Colon (tissue), 2 donors: ENCODE data around the gene SCN11A.
"Not testable (repeated sequence)": the region's sequence is repeated elsewhere in the genome, so short reads cannot be mapped to it uniquely, and the experiment has no call there.

Source experiments
- FAIRE-seq: peaks from 2 replicates; lab custom pipeline; 2012; peaks lifted over from hg19 to GRCh38; lab: Jason Lieb, UNC
- donor health status: control.
- donor health status: control.

Gene SCN11A

GRCh38 chr3:39065197-39065596, 13.5 kb upstream of the SCN11A start:
- no peak for FAIRE-seq

- no peak for FAIRE-seq
Observed at GRCh38 chr3:39064646-39065045, 12.9 kb upstream of the SCN11A start.

DNA sequence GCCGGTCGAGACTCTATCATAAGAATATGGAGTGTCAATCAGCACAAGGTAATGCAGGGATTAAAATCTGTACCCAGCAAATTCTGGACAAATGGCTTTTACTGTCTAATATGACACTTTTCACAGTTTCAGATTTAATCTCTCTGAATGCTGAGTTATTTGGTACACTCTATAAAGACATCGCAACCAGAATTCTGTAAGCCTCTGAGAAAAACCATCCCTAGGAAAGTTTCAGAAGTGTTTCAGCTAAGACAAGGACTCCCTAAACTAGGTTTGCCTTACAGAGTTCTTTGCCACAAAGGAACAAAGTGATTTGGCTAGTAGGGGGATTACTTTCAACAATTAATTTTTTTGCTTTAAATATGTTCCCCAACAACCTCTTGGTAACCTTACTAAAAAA, 11.4 kb upstream of the SCN11A start:
- FAIRE-seq, result no peak

- FAIRE-seq, result no peak
Observed at GRCh38 chr3:39062180-39062579, 10.4 kb upstream of the SCN11A start.

DNA sequence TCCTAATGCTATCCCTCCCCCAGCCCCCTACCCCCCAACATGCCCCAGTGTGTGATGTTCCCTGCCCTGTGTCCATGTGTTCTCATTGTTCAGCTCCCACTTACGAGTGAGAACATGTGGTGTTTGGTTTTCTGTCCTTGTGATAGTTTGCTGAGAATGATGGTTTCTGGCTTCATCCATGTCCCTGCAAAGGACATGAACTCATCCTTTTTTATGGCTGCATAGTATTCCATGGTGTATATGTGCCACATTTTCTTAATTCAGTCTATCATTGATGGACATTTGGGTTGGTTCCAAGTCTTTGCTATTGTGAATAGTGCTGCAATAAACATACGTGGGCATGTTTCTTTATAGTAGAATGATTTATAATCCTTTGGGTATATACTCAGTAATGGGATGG, 9.5 kb upstream of the SCN11A start:
- FAIRE-seq, result not testable (repeated sequence)

- no peak for FAIRE-seq
Observed at GRCh38 chr3:39056151-39056550, 4.4 kb upstream of the SCN11A start.

DNA sequence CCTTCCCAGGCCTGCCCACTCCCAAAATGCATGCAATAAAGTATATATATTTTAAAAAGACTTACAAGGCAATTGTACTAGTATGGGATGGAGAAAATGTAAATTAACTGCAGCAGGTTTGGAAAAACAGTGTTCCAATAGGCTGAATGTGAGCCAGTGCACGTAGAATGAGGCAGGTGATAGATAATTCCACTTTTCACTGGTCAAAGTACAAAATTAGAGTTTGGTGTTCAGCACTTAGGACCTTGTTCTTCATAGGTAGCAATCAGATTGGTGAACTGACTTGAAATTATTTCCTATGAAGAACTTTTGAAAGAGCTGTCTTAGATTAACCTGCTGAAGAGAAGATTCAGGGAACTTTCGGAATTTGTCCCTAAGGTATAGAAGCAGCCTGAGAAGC, 2.0 kb upstream of the SCN11A start:
- no peak for FAIRE-seq

DNA sequence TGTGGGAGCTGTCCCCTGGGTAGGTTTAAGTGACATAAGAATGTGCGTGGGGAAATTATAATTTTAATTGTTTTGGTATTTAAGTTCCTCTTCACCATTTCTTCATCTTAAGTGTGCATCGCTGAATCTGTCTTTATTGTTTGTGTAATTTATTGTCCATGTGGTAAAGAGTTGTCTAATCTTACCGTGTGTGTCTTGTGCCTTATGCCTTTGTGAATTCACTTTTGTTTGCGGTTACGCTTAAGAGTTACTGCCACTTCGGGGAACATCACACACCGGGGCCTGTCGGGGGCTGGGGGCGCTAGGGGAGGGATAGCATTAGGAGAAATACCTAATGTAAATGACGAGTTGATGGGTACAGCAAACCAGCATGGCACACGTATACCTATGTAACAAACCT, 839 bp upstream of the SCN11A start:
- FAIRE-seq, result no peak

GRCh38 chr3:39050029-39050428, 1.7 kb downstream of the SCN11A start:
- no peak for FAIRE-seq

GRCh38 chr3:39038165-39038564, 13.6 kb downstream of the SCN11A start:
- FAIRE-seq, result no peak

DNA sequence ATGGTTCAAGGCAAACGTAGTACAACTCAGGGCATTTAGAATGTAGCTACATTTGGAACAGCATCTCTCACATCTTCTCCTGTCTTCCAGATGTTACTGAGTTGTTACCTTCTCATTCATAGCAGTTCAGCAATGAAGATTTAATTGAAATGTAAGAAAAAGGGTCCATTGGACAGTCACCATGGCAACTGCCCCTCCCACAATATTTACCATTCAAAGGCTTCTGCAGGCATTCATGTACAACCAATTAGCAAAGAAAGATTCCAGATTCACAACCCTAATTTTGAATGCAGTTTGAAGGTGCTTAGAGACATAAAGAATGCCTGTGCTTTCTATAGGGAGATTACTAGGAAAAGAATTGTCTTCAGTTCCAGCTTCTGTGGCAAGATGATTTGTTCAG, 22.2 kb downstream of the SCN11A start:
- no peak for FAIRE-seq

DNA sequence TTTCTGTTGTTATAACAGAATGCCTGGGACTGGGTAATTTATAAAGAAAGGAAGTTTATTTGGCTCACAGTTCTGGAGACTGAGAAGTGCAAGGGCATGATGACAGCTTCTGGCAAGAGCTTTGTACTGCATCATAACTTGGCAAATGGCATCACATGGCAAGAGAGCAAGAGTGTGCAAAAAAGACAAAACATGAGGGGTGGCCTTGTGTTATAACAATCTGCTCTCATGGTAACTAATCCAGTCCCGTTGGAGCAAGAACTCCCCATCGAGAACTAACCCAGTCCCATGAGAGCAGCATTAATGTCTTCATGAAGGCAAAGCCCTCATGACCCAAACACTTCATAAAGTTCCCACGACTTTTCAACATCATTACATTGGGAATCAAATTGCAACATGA, 23.2 kb downstream of the SCN11A start:
- FAIRE-seq, result no peak

DNA sequence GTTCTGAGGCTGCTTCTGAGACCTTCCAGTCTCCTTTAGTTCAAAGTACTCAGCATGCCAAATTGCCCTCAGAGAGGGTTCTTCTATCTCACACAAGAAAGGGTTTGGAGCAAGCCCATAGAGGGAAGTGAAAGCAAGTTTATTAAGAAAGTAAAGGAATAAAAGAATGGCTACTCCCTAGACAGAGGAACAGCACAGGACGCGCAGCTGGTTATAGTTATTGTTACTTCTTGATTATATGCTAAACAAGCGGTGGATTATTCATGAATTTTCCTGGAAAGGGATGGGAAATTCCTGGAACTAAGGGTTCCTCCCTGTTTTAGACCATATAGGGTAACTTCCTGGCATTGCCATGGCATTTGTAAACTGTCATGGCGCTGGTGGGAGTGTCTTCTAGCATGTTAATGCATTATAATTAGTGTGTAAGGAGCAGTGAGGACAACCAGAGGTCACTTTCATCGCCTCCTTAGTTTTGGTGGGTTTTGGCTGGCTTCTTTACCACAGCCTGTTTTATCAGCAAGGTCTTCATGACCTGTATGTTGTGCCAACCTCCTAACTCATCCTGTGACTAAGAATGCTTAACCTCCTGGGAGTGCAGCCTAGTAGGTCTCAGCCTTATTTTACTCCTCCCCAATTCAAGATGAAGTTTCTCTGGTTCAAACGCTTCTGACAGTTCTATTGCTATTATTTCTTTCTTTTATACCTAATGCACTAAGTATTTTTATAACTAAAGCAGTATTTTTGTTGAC, 26.3 kb downstream of the SCN11A start:
- FAIRE-seq, result no peak

- no peak for FAIRE-seq
Observed at GRCh38 chr3:39024497-39024896, 27.2 kb downstream of the SCN11A start.

GRCh38 chr3:39022286-39022630, 29.5 kb downstream of the SCN11A start:
- FAIRE-seq, result no peak

DNA sequence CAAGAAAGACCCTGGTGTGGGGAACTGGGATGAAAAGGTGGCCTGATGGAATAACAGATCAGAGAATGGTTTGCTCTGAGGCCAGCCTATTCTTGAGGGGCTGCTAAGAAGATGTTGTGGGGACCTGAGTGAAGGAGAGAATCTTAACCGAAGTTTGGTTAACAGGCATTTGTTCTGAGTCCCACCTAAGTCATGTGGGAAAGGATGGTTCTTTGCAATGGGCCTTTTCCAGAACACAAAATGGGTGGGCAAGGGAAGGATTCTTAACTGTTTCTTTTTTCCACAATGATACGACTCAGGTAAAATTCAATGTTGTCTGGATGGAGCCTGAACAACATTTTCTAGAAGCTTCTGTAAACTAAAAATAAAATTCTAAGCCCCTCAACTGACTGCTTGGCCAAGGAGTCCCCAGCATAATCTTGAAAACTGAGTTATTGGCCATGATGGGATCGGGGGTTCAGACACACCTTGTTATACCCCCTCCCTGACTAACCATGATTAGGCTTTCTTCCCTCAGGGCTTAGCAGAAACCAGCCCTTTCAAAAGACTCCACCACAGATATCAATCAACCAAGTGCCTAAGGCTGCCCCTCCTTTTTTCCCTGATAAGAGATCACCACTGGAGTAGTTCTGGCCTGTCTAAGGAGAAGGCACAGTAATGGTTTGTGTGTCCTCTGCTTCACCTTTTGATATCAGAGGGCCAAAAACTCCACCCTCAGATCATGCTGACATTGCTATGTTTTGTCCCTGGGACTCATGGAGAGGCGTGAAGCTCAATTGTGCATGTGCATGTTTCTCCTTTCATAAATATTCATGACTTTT, 30.1 kb downstream of the SCN11A start:
- no peak for FAIRE-seq

GRCh38 chr3:39021029-39021428, 30.7 kb downstream of the SCN11A start:
- FAIRE-seq, result no peak

- FAIRE-seq, result no peak
Observed at GRCh38 chr3:39019299-39019698, 32.4 kb downstream of the SCN11A start.

- no peak for FAIRE-seq
Observed at GRCh38 chr3:39015418-39015817, 36.3 kb downstream of the SCN11A start.

GRCh38 chr3:39013921-39014509, 37.7 kb downstream of the SCN11A start:
- FAIRE-seq, result no peak

GRCh38 chr3:39013289-39013688, 38.5 kb downstream of the SCN11A start:
- no peak for FAIRE-seq

DNA sequence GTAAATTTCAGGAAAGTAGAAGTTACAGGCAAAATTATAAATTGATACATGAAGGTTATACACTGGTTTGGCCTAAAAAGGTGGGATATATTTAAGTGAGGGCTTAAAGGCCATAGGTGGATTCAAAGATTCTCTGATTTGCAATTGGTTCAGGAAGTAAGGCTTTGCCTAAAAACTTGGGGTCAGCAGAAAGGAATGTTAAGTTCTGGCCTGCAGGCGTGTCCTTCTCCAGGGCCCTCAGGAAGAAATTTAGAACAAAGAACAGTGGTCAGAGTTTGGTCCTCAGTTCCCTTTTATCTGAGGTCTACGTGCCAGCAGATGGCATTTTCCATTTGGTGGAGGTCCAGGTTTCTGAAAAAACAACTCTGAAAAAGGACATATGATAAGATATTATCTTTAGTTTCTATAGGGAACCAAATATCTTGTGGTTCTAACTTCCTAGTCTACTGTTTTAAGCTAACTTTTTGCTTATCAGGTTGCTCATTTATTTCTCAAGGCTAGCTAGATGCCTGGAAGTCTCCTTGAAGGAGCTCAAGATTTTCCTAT, 40.5 kb downstream of the SCN11A start:
- FAIRE-seq, result no peak

GRCh38 chr3:39005295-39005694, 46.4 kb downstream of the SCN11A start:
- no peak for FAIRE-seq
